22Rv1 (cell line): ENCODE measurements around the gene LIM2.

Source experiments
- ZFX ChIP-seq: fragments of 450-650 bp; IDR thresholded peaks from 2 replicates; pipeline ENCODE4 v1.6.1; 2017; ENCODE audit warnings: antibody characterized with exemption, borderline replicate concordance
- TF ChIP-seq, protein P1 (sequence below): fragments of 450-650 bp; IDR thresholded peaks from 2 replicates; pipeline ENCODE4 v1.5.1; 2017; ENCODE audit warnings: mild to moderate bottlenecking

DNA sequence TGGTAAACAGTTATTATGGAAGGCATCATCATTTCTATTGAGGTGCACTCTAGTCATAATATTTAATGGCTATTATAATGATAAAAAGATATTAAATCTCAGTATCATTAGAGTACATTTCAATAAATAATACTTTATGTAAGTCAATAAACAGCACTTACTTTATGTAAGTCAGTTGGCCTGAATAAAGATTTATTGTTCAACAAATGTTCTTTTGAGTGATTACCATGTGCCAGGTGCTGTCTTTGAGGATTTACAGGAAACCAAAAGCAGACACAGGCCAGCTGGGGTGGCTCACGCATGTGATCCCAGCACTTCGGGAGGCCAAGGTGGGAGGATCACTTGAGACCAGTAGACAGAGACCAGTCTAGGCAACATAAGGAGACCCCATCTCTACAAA, 10.4 kb downstream of the LIM2 start:
- TF ChIP-seq, protein P1, sequence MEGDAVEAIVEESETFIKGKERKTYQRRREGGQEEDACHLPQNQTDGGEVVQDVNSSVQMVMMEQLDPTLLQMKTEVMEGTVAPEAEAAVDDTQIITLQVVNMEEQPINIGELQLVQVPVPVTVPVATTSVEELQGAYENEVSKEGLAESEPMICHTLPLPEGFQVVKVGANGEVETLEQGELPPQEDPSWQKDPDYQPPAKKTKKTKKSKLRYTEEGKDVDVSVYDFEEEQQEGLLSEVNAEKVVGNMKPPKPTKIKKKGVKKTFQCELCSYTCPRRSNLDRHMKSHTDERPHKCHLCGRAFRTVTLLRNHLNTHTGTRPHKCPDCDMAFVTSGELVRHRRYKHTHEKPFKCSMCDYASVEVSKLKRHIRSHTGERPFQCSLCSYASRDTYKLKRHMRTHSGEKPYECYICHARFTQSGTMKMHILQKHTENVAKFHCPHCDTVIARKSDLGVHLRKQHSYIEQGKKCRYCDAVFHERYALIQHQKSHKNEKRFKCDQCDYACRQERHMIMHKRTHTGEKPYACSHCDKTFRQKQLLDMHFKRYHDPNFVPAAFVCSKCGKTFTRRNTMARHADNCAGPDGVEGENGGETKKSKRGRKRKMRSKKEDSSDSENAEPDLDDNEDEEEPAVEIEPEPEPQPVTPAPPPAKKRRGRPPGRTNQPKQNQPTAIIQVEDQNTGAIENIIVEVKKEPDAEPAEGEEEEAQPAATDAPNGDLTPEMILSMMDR, result no peak
- TF ChIP-seq ZFX, result no peak
